Stimulated activated CD4-positive, alpha-beta T cell treated with anti-CD3 and anti-CD28 coated beads, Interleukin-15, amount 100 ng/mL, for 1 hour (primary cell): ENCODE measurements around the gene HLA-G.
"Not testable (repeated sequence)": the region's sequence is repeated elsewhere in the genome, so short reads cannot be mapped to it uniquely, and the experiment has no call there.

Experiments
- DNase-seq, 2 donors: peaks; one replicate each; pipeline ENCODE4 v3.0.0-alpha.2; 2020; ENCODE audit warnings: low read depth in 1 of 2, low spot score in 1 of 2

The HLA-G gene

GRCh38 chr6:29870104-29870503, 42.5 kb downstream of the HLA-G start:
- no peak for DNase-seq

GRCh38 chr6:29872791-29873190, 45.2 kb downstream of the HLA-G start:
- DNase-seq: no peak

- DNase-seq: no peak
Measured at GRCh38 chr6:29875257-29875656, 47.6 kb downstream of the HLA-G start.

GRCh38 chr6:29875734-29876133, 48.1 kb downstream of the HLA-G start:
- not testable (repeated sequence) for DNase-seq
